PFSK-1 (cell line): Measurements from ENCODE around the gene CDYL.

Experiments used
- FOXP2 ChIP-seq: optimal IDR thresholded peaks from 2 replicates; pipeline ENCODE3; 2011; ENCODE audit warnings: borderline replicate concordance, control low read depth, inconsistent platforms; ENCODE audit not compliant: insufficient read depth; ENCODE audit errors: extremely low read length, extremely low read depth
- POLR2AphosphoS5 ChIP-seq: IDR thresholded peaks from 2 replicates; pipeline ENCODE4 v1.6.1; 2012; ENCODE audit warnings: low read depth, mild to moderate bottlenecking, control low read depth, low read length, moderate library complexity
- REST ChIP-seq, 2 experiments: IDR thresholded peaks; 2 replicates each; pipeline versions ENCODE4 v1.6.1 to v1.8.0; 2011 to 2012; ENCODE audit warnings: low read depth in 2 of 2, low read length in 2 of 2, control low read depth in 1 of 2, inconsistent platforms in 1 of 2, mild to moderate bottlenecking in 1 of 2, moderate library complexity in 1 of 2; ENCODE audit not compliant: insufficient read depth in 1 of 2
- SIN3A ChIP-seq: IDR thresholded peaks from 2 replicates; pipeline ENCODE4 v1.6.1; 2012; ENCODE audit warnings: mild to moderate bottlenecking, low read length, moderate library complexity, borderline replicate concordance; ENCODE audit not compliant: insufficient read depth
- TAF1 ChIP-seq: IDR thresholded peaks from 2 replicates; pipeline ENCODE4 v1.6.1; 2012; ENCODE audit warnings: low read length, control low read depth, borderline replicate concordance; ENCODE audit not compliant: insufficient read depth

The CDYL gene

GRCh38 chr6:4820704-4821276, 44.6 kb downstream of the CDYL start:
- TF ChIP-seq TAF1 (no peak), REST (IDR thresholded peaks at IDR 0.05; ENCODE audit: insufficient read depth in 1 of 2, low read depth in 2 of 2, low read length in 2 of 2) (no peak), POLR2AphosphoS5 (no peak), FOXP2 (no peak), SIN3A (no peak)

GRCh38 chr6:4822476-4822875, 46.3 kb downstream of the CDYL start:
- TF ChIP-seq TAF1 (no peak), POLR2AphosphoS5 (no peak), SIN3A (no peak)

- no peak for TF ChIP-seq REST (IDR thresholded peaks at IDR 0.05; ENCODE audit: insufficient read depth in 1 of 2, low read depth in 2 of 2, low read length in 2 of 2)
- TF ChIP-seq TAF1: no peak
- no peak for TF ChIP-seq FOXP2
- no peak for TF ChIP-seq SIN3A
These were observed 52.0 kb downstream of the CDYL start for GRCh38 chr6:4828187-4828698.

GRCh38 chr6:4829089-4829488, 52.9 kb downstream of the CDYL start:
- TF ChIP-seq POLR2AphosphoS5 (no peak), FOXP2 (no peak), TAF1 (no peak), SIN3A (no peak)

- TF ChIP-seq REST (IDR thresholded peaks at IDR 0.05; ENCODE audit: insufficient read depth in 1 of 2, low read depth in 2 of 2, low read length in 2 of 2): no peak
These were observed 64.0 kb downstream of the CDYL start for GRCh38 chr6:4840169-4840568.

GRCh38 chr6:4844108-4844507, 67.9 kb downstream of the CDYL start:
- TF ChIP-seq FOXP2: no peak
- no peak for TF ChIP-seq POLR2AphosphoS5
- no peak for TF ChIP-seq REST (IDR thresholded peaks at IDR 0.05; ENCODE audit: insufficient read depth in 1 of 2, low read depth in 2 of 2, low read length in 2 of 2)
- TF ChIP-seq SIN3A: no peak
- TF ChIP-seq TAF1: no peak
